ENCODE measurements around the gene HBZ.
"Not testable (repeated sequence)": the region's sequence is repeated elsewhere in the genome, so short reads cannot be mapped to it uniquely, and the experiment has no call there.

Gene HBZ

DNA sequence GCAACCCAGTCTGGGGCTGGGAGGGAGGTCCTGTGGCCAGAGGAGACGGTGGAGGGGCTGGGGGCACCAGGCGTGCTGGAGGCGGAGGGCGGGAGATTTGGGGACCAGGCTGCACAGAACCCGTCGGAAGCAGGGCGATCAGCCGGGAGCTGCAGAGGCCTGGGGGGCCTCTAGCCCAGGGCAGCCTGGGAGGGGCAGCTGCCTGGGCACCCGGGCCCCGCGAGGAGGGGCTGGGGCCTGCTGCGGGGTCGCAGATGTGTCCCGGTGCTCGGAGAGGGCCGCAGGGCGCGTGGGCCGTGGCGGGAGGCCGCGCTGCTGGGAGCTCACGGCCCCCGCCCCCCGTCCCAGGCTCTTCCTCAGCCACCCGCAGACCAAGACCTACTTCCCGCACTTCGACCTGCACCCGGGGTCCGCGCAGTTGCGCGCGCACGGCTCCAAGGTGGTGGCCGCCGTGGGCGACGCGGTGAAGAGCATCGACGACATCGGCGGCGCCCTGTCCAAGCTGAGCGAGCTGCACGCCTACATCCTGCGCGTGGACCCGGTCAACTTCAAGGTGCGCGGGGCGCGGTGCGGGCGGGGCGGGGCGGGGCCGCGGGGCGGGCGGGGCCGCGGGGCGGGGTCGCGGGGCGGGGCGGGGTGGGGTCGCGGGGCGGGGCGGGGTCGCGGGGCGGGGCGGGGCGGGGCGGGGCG is 11.8 kb downstream of the HBZ start:
- not testable (repeated sequence) for DNase-seq (ENCODE audit: low read depth in 2 of 3, low spot score in 2 of 3)

DNA sequence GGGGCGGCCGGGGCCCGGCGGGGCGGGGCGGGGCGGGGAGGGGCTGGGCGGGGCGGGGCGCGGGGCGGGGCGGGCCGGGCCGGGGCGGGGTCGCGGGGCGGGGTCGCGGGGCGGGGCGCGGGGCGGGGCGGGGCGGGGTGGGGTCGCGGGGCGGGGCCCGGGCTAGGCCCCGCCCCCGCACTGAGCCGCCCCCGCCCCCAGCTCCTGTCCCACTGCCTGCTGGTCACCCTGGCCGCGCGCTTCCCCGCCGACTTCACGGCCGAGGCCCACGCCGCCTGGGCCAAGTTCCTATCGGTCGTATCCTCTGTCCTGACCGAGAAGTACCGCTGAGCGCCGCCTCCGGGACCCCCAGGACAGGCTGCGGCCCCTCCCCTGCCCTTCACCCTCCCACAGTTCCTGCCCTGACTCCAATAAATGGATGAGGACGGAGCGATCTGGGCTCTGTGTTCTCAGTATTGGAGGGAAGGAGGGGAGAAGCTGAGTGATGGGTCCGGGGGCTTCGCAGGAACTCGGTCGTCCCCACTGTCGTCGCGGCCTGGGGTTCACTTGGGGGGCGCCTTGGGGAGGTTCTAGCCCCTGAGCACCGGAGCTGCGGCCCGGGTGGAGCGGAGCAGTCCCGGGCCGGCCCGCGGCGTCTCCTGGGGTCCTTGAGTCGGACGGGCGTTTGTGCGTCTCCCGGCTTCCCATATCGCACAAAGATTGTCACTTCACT is 12.5 kb downstream of the HBZ start:
- DNase-seq (ENCODE audit: low read depth in 2 of 3, low spot score in 2 of 3): no peak

DNA sequence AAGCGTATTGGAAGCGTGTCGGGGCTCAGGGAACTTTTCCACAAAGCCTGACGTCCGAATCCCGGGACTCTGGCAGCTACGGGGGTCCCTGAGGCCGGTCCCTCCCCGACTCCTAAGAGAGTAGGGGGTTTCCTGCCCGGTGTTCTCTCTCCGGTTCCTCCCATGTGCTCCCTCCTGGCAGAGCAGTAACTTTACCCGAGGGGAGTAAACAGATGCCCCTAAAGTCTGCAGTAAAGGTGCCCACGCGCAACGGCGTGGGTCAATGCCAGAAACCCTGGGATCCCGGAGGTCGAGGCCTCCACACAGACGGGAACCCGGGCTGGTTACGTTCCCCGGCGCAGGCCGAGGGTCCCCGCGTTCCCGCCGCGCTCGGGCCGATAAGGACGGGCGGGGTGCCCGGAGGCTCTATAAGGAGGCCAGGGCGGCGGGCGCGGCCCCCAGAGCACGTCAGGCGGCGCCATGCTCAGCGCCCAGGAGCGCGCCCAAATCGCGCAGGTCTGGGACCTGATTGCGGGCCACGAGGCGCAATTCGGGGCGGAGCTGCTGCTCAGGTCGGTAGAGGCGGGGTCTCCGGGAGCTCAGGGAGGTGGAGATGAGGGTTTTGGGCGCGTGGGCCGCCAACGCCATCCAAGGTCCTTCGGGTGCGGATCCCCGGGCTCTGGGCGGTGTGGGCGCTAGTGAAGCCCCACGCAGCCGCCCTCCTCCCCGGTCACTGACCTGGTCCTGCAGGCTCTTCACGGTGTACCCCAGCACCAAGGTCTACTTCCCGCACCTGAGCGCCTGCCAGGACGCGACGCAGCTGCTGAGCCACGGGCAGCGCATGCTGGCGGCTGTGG is 13.3 kb downstream of the HBZ start, which contains the start of gene HBM:
HBM (plus strand) TSS at position 440 of the 836 bp plus-strand sequence; CDS start at position 460, 20 bp downstream.
- no peak for DNase-seq (ENCODE audit: low read depth in 2 of 3, low spot score in 2 of 3)

DNA sequence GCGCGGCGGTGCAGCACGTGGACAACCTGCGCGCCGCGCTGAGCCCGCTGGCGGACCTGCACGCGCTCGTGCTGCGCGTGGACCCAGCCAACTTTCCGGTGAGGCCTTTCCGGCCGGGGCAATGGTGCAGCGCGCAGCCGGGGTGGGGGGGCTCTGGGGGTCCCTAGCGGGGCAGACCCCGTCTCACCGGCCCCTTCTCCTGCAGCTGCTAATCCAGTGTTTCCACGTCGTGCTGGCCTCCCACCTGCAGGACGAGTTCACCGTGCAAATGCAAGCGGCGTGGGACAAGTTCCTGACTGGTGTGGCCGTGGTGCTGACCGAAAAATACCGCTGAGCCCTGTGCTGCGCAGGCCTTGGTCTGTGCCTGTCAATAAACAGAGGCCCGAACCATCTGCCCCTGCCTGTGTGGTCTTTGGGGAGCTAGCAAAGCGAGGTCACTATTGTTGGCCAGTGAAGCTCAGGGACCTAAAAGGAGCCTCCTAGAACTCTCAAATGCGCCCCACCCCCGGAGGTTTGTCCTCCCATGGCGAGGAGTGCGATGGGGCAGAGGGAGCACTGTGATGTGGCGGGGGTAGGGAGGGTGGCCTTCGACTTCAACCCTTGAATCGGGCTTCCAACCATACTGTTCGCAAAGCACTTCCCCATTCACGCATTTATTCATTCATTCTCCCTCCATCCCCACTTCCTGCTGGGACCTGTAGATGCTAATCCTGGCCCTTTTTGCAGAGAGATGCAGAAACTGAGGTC is 14.1 kb downstream of the HBZ start:
- DNase-seq (ENCODE audit: low read depth in 2 of 3, low spot score in 2 of 3): no peak

DNA sequence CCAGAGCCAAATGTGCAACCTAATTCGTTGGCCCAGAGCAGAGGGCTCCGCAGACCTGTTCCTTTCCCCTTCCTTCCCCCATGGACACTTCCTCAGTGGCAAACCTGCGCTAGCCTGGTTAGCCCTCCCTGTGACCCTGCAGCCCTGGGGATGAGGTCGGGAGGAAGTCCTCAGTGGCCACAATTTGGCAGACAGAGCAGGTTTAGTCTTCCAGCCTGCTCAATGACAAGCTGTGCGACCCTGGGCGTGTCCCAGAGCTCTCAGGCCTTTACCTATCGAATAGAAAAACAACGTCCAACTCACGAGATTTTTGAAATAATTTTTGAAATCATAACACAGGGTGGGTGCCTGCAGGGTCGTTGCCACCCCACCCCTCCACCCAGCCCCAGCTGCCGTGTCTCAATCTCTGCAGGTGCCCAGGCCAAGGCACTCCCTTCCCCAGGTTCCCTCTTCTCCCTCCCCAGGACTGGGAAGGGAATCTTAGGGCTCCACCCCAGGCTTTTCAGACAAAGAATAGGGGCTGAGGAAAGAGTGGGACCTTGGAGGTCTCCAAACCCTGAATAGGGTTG is 14.8 kb downstream of the HBZ start:
- no peak for DNase-seq (ENCODE audit: low read depth in 2 of 3, low spot score in 2 of 3)

DNA sequence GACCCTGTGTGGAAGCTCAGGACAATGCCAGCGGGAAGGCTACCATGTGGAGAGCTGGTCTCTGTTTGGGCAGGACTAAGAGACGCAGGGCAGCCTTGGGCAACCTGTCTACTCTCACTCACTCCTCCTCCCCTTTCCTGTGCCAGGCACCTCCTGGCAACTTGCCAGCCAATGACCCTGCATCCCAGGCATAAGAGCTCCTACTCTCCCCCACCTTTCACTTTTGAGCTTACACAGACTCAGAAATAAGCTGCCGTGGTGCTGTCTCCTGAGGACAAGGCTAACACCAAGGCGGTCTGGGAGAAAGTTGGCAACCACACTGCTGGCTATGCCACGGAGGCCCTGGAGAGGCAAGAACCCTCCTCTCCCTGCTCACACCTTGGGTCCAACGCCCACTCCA is 16.0 kb downstream of the HBZ start:
- no peak for DNase-seq (ENCODE audit: low read depth in 2 of 3, low spot score in 2 of 3)

DNA sequence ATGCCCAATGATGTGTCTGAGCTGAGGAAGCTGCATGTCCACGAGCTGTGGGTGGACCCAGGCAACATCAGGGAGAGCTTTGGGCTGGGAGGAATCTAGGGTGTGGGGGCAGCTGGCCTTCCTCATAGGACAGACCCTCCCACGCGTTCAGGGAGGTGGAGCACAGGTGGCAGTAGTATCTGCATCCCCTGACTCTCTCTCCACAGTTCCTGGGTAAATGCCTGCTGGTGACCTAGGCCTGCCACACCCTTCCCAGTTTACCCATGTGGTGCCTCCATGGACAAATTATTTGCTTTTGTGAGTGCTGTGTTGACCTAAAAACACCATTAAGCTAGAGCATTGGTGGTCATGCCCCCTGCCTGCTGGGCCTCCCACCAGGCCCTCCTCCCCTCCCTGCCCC is 16.6 kb downstream of the HBZ start:
- no peak for DNase-seq (ENCODE audit: low read depth in 2 of 3, low spot score in 2 of 3)

DNA sequence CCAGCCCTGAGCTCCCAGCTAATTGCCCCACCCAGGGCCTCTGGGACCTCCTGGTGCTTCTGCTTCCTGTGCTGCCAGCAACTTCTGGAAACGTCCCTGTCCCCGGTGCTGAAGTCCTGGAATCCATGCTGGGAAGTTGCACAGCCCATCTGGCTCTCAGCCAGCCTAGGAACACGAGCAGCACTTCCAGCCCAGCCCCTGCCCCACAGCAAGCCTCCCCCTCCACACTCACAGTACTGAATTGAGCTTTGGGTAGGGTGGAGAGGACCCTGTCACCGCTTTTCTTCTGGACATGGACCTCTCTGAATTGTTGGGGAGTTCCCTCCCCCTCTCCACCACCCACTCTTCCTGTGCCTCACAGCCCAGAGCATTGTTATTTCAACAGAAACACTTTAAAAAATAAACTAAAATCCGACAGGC is 17.7 kb downstream of the HBZ start:
- DNase-seq (ENCODE audit: low read depth in 2 of 3, low spot score in 2 of 3): not testable (repeated sequence)

DNA sequence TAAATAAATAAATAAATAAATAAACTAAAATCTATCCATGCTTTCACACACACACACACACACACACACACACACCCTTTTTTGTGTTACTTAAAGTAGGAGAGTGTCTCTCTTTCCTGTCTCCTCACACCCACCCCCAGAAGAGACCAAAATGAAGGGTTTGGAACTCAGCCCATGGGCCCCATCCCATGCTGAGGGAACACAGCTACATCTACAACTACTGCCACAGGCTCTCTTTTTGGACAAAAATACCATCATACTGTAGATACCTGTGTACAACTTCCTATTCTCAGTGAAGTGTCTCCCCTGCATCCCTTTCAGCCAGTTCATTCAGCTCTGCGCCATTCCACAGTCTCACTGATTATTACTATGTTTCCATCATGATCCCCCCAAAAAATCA is 18.3 kb downstream of the HBZ start:
- no peak for DNase-seq (ENCODE audit: low read depth in 2 of 3, low spot score in 2 of 3)

DNA sequence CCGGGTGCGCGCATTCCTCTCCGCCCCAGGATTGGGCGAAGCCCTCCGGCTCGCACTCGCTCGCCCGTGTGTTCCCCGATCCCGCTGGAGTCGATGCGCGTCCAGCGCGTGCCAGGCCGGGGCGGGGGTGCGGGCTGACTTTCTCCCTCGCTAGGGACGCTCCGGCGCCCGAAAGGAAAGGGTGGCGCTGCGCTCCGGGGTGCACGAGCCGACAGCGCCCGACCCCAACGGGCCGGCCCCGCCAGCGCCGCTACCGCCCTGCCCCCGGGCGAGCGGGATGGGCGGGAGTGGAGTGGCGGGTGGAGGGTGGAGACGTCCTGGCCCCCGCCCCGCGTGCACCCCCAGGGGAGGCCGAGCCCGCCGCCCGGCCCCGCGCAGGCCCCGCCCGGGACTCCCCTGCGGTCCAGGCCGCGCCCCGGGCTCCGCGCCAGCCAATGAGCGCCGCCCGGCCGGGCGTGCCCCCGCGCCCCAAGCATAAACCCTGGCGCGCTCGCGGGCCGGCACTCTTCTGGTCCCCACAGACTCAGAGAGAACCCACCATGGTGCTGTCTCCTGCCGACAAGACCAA is 20.0 kb downstream of the HBZ start, which contains the start of gene HBA2:
HBA2 (plus strand) TSS at position 503 of the 568 bp plus-strand sequence; CDS start at position 540, 37 bp downstream.
- DNase-seq (ENCODE audit: low read depth in 2 of 3, low spot score in 2 of 3): not testable (repeated sequence)

DNA sequence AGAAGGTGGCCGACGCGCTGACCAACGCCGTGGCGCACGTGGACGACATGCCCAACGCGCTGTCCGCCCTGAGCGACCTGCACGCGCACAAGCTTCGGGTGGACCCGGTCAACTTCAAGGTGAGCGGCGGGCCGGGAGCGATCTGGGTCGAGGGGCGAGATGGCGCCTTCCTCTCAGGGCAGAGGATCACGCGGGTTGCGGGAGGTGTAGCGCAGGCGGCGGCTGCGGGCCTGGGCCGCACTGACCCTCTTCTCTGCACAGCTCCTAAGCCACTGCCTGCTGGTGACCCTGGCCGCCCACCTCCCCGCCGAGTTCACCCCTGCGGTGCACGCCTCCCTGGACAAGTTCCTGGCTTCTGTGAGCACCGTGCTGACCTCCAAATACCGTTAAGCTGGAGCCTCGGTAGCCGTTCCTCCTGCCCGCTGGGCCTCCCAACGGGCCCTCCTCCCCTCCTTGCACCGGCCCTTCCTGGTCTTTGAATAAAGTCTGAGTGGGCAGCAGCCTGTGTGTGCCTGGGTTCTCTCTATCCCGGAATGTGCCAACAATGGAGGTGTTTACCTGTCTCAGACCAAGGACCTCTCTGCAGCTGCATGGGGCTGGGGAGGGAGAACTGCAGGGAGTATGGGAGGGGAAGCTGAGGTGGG is 20.9 kb downstream of the HBZ start:
- DNase-seq (ENCODE audit: low read depth in 2 of 3, low spot score in 2 of 3): not testable (repeated sequence)

DNA sequence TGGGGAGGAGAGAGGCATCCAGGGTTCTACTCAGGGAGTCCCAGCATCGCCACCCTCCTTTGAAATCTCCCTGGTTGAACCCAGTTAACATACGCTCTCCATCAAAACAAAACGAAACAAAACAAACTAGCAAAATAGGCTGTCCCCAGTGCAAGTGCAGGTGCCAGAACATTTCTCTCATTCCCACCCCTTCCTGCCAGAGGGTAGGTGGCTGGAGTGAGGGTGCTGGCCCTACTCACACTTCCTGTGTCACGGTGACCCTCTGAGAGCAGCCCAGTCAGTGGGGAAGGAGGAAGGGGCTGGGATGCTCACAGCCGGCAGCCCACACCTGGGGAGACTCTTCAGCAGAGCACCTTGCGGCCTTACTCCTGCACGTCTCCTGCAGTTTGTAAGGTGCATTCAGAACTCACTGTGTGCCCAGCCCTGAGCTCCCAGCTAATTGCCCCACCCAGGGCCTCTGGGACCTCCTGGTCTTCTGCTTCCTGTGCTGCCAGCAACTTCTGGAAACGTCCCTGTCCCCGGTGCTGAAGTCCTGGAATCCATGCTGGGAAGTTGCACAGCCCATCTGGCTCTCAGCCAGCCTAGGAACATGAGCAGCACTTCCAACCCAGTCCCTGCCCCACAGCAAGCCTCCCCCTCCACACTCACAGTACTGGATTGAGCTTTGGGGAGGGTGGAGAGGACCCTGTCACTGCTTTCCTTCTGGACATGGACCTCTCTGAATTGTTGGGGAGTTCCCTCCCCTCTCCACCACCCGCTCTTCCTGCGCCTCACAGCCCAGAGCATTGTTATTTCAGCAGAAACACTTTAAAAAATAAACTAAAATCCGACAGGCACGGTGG is 21.7 kb downstream of the HBZ start:
- not testable (repeated sequence) for DNase-seq (ENCODE audit: low read depth in 2 of 3, low spot score in 2 of 3)

DNA sequence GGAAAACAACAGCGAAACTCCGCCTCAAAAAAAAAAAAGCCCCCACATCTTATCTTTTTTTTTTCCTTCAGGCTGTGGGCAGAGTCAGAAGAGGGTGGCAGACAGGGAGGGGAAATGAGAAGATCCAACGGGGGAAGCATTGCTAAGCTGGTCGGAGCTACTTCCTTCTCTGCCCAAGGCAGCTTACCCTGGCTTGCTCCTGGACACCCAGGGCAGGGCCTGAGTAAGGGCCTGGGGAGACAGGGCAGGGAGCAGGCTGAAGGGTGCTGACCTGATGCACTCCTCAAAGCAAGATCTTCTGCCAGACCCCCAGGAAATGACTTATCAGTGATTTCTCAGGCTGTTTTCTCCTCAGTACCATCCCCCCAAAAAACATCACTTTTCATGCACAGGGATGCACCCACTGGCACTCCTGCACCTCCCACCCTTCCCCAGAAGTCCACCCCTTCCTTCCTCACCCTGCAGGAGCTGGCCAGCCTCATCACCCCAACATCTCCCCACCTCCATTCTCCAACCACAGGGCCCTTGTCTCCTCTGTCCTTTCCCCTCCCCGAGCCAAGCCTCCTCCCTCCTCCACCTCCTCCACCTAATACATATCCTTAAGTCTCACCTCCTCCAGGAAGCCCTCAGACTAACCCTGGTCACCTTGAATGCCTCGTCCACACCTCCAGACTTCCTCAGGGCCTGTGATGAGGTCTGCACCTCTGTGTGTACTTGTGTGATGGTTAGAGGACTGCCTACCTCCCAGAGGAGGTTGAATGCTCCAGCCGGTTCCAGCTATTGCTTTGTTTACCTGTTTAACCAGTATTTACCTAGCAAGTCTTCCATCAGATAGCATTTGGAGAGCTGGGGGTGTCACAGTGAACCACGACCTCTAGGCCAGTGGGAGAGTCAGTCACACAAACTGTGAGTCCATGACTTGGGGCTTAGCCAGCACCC is 22.8 kb downstream of the HBZ start:
- DNase-seq (ENCODE audit: low read depth in 2 of 3, low spot score in 2 of 3): no peak

DNA sequence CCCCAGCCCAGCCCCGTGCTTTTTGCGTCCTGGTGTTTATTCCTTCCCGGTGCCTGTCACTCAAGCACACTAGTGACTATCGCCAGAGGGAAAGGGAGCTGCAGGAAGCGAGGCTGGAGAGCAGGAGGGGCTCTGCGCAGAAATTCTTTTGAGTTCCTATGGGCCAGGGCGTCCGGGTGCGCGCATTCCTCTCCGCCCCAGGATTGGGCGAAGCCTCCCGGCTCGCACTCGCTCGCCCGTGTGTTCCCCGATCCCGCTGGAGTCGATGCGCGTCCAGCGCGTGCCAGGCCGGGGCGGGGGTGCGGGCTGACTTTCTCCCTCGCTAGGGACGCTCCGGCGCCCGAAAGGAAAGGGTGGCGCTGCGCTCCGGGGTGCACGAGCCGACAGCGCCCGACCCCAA is 23.6 kb downstream of the HBZ start:
- DNase-seq (ENCODE audit: low read depth in 2 of 3, low spot score in 2 of 3): not testable (repeated sequence)

DNA sequence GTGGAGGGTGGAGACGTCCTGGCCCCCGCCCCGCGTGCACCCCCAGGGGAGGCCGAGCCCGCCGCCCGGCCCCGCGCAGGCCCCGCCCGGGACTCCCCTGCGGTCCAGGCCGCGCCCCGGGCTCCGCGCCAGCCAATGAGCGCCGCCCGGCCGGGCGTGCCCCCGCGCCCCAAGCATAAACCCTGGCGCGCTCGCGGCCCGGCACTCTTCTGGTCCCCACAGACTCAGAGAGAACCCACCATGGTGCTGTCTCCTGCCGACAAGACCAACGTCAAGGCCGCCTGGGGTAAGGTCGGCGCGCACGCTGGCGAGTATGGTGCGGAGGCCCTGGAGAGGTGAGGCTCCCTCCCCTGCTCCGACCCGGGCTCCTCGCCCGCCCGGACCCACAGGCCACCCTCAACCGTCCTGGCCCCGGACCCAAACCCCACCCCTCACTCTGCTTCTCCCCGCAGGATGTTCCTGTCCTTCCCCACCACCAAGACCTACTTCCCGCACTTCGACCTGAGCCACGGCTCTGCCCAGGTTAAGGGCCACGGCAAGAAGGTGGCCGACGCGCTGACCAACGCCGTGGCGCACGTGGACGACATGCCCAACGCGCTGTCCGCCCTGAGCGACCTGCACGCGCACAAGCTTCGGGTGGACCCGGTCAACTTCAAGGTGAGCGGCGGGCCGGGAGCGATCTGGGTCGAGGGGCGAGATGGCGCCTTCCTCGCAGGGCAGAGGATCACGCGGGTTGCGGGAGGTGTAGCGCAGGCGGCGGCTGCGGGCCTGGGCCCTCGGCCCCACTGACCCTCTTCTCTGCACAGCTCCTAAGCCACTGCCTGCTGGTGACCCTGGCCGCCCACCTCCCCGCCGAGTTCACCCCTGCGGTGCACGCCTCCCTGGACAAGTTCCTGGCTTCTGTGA is 24.3 kb downstream of the HBZ start, which contains the start of gene HBA1:
HBA1 (plus strand) TSS at position 204 of the 906 bp plus-strand sequence; CDS start at position 241, 37 bp downstream.
- DNase-seq (ENCODE audit: low read depth in 2 of 3, low spot score in 2 of 3): not testable (repeated sequence)

DNA sequence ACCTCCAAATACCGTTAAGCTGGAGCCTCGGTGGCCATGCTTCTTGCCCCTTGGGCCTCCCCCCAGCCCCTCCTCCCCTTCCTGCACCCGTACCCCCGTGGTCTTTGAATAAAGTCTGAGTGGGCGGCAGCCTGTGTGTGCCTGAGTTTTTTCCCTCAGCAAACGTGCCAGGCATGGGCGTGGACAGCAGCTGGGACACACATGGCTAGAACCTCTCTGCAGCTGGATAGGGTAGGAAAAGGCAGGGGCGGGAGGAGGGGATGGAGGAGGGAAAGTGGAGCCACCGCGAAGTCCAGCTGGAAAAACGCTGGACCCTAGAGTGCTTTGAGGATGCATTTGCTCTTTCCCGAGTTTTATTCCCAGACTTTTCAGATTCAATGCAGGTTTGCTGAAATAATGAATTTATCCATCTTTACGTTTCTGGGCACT is 25.0 kb downstream of the HBZ start:
- DNase-seq (ENCODE audit: low read depth in 2 of 3, low spot score in 2 of 3): no peak

All from activated CD8-positive, alpha-beta memory T cell treated with anti-CD3 and anti-CD28 coated beads for 48 hours (primary cell).